Smooth muscle cell (in vitro differentiated cells): ENCODE data around the gene REPIN1. TPM values are rescaled to one million over a fixed set of nuclear protein-coding genes. Genes with fewer than 3 reads are reported as not detected.

Experiments used
- DNase-seq: peaks from one replicate; lab custom pipeline; 2025; ENCODE audit not compliant: unreplicated experiment; lab: John Stamatoyannopoulos, UW
- H2AFZ ChIP-seq: fragments of 200-600 bp; sonication (generic); 2 replicates; pipeline ENCODE4 v1.6.0; 2016; ENCODE audit warnings: antibody characterized with exemption, low read depth, mild to moderate bottlenecking
- H3F3A ChIP-seq: fragments of 200-600 bp; sonication (generic); 2 replicates; pipeline ENCODE4 v1.6.0; 2017; ENCODE audit warnings: antibody characterized with exemption, low read depth
- H3K27ac ChIP-seq: fragments of 200-600 bp; sonication (generic); 2 replicates; pipeline ENCODE4 v1.5.1; 2016; ENCODE audit warnings: low read depth, mild to moderate bottlenecking
- H3K27me3 ChIP-seq: fragments of 200-600 bp; sonication (generic); 2 replicates; pipeline ENCODE4 v1.6.1; 2016; ENCODE audit warnings: low read depth, mild to moderate bottlenecking
- H3K36me3 ChIP-seq: fragments of 200-600 bp; sonication (generic); 2 replicates; pipeline ENCODE4 v1.5.1; 2016; ENCODE audit warnings: low read depth
- H3K4me1 ChIP-seq: fragments of 200-600 bp; sonication (generic); 2 replicates; pipeline ENCODE4 v1.5.1; 2016; ENCODE audit warnings: low read depth
- H3K4me2 ChIP-seq: fragments of 200-600 bp; sonication (generic); 2 replicates; pipeline ENCODE4 v1.6.0; 2016; ENCODE audit warnings: mild to moderate bottlenecking
- H3K4me3 ChIP-seq: fragments of 200-600 bp; sonication (generic); 2 replicates; pipeline ENCODE4 v1.5.1; 2016; ENCODE audit warnings: mild to moderate bottlenecking
- H3K79me2 ChIP-seq: fragments of 200-600 bp; sonication (generic); 2 replicates; pipeline ENCODE4 v1.6.0; 2016; ENCODE audit warnings: low read depth, mild to moderate bottlenecking
- H3K9ac ChIP-seq: fragments of 200-600 bp; sonication (generic); 2 replicates; pipeline ENCODE4 v1.6.0; 2016; ENCODE audit warnings: low read depth
- H3K9me3 ChIP-seq: fragments of 200-600 bp; sonication (generic); replicated peaks from 2 replicates; pipeline ENCODE4 v1.5.1; 2016; ENCODE audit warnings: low read depth
- H4K20me1 ChIP-seq: fragments of 200-600 bp; sonication (generic); 2 replicates; pipeline ENCODE4 v1.6.0; 2016; ENCODE audit warnings: low read depth
- CTCF ChIP-seq: fragments of 200-600 bp; sonication (generic); IDR thresholded peaks from 2 replicates; pipeline ENCODE4 v1.5.1; 2017; ENCODE audit warnings: borderline replicate concordance, mild to moderate bottlenecking, antibody characterized with exemption; ENCODE audit not compliant: insufficient read depth, poor library complexity, severe bottlenecking
- WGBS: methylation state at CpG from one replicate; pipeline ENCODE4 v1.1.7; 2016; ENCODE audit warnings: low lambda C conversion rate; 5-methylcytosine and 5-hydroxymethylcytosine counted together
- polyA plus RNA-seq: library from polyadenylated mRNA; unstranded; fragments of >200 nt; fragmentation: Nextera tagmentation; extraction: Ambion mirVana; gene quantifications from 2 replicates; pipeline ENCODE4 v1.2.1, GENCODE V29; 2016
- total RNA-seq: library from RNA; depleted of rRNA; stranded (reverse); fragments of >200 nt; gene quantifications from 2 replicates; pipeline ENCODE4 v1.2.3, GENCODE V29; 2014

The REPIN1 gene
- total and polyA plus RNA-seq, 2 experiments from 2014 or later, result 55.5 to 60.9 TPM

GRCh38 chr7:150361807-150362621 is 6.6 kb upstream of the REPIN1 start:
- no peak overlapping the region for H3K9ac ChIP-seq
- no peaks in the 10 kb centered on the region for H3K9me3 ChIP-seq
- no peak overlapping the region for H2AFZ ChIP-seq
- H3K4me2 ChIP-seq, result no peak overlapping the region
- H3K4me1 ChIP-seq, result peaks cover 4% of the 10 kb centered on the region
- H3K36me3 ChIP-seq, result no peaks in the 10 kb centered on the region
- no peak for DNase-seq
- H3K27me3 ChIP-seq, result no peaks in the 10 kb centered on the region
- no peaks in the 10 kb centered on the region for H4K20me1 ChIP-seq
- H3F3A ChIP-seq, result no peaks in the 10 kb centered on the region
- H3K4me3 ChIP-seq, result no peak overlapping the region
- H3K79me2 ChIP-seq, result no peaks in the 10 kb centered on the region
- WGBS, result 57% methylated on average over 18 of the region's 18 CpGs
- no peak overlapping the region for H3K27ac ChIP-seq
- no peak for TF ChIP-seq CTCF

DNA sequence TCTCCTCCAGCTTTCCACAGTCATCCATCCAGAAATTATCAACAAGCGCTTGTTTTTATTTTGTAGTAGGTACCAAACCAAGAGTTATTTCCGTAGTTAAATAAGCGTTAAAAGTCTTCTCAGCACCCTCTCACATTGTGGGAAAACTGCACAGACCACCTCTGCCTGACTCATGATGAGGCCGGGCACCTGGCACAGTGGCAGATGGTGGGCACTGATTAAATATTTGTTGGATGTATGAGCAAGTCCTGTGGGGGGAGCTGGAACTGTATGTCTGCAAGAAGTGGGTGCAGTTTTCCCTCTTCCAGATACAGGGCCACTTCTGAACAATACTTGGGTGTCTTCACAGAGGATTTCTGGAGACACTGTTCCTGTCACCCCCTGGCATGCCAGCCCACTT is 5.3 kb upstream of the REPIN1 start:
- Histone ChIP-seq H3K4me1 (peaks cover 10% of the 10 kb centered on the region), H3K27ac (no peak overlapping the region), H2AFZ (no peak overlapping the region), H3K9me3 (no peaks in the 10 kb centered on the region), H3K4me3 (no peak overlapping the region), H3K79me2 (no peaks in the 10 kb centered on the region), H4K20me1 (no peaks in the 10 kb centered on the region), H3K4me2 (no peak overlapping the region), H3F3A (peaks cover 5% of the 10 kb centered on the region), H3K9ac (no peak overlapping the region), H3K36me3 (no peaks in the 10 kb centered on the region), H3K27me3 (no peaks in the 10 kb centered on the region)
- 94% methylated on average over 4 of the region's 4 CpGs for WGBS
- TF ChIP-seq CTCF, result no peak
- no peak for DNase-seq

DNA sequence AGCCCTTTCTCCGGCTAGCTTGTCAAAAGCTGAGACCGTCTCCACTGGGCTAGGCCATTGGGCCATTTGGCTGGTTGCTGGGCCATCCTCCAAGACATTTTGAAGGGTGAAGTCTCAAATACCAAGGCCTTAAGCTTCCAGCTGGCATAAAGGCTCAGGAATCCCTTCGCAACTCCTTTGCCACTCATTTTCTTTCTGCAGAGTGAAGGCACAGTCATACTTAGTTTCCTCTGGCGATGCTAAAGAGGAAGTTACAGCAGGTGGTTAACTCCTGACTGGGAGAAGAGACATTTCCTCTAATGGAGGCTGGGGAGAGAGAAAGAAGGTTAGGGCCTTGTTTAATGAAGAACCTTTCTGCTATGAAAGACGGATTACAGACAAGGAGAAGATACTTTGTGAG is 4.8 kb upstream of the REPIN1 start:
- no peak for DNase-seq
- Histone ChIP-seq H3K4me3 (no peak overlapping the region), H3K4me2 (no peak overlapping the region), H3K9me3 (no peaks in the 10 kb centered on the region), H3K79me2 (no peaks in the 10 kb centered on the region), H3K36me3 (no peaks in the 10 kb centered on the region), H3K4me1 (peaks cover 10% of the 10 kb centered on the region), H3K27ac (no peak overlapping the region), H2AFZ (no peak overlapping the region), H4K20me1 (no peaks in the 10 kb centered on the region), H3K27me3 (no peaks in the 10 kb centered on the region), H3K9ac (no peak overlapping the region), H3F3A (peaks cover 6% of the 10 kb centered on the region)
- WGBS, result 90% methylated on average over 5 of the region's 5 CpGs
- TF ChIP-seq CTCF, result no peak

- Histone ChIP-seq H3K9me3 (no peaks in the 10 kb centered on the region), H3K4me1 (peaks cover 20% of the 10 kb centered on the region), H3K27ac (no peak overlapping the region), H3F3A (peaks cover 14% of the 10 kb centered on the region), H4K20me1 (no peaks in the 10 kb centered on the region), H3K4me3 (no peak overlapping the region), H3K4me2 (no peak overlapping the region), H2AFZ (no peak overlapping the region), H3K27me3 (no peaks in the 10 kb centered on the region), H3K79me2 (peaks cover 4% of the 10 kb centered on the region), H3K9ac (no peak overlapping the region), H3K36me3 (no peaks in the 10 kb centered on the region)
- no peak for DNase-seq
- 96% methylated on average over 10 of the region's 10 CpGs for WGBS
- no peak for TF ChIP-seq CTCF
These were observed 3.4 kb upstream of the REPIN1 start for GRCh38 chr7:150365194-150365593.
